ENCODE data around the gene RHOH.

The RHOH gene

DNA sequence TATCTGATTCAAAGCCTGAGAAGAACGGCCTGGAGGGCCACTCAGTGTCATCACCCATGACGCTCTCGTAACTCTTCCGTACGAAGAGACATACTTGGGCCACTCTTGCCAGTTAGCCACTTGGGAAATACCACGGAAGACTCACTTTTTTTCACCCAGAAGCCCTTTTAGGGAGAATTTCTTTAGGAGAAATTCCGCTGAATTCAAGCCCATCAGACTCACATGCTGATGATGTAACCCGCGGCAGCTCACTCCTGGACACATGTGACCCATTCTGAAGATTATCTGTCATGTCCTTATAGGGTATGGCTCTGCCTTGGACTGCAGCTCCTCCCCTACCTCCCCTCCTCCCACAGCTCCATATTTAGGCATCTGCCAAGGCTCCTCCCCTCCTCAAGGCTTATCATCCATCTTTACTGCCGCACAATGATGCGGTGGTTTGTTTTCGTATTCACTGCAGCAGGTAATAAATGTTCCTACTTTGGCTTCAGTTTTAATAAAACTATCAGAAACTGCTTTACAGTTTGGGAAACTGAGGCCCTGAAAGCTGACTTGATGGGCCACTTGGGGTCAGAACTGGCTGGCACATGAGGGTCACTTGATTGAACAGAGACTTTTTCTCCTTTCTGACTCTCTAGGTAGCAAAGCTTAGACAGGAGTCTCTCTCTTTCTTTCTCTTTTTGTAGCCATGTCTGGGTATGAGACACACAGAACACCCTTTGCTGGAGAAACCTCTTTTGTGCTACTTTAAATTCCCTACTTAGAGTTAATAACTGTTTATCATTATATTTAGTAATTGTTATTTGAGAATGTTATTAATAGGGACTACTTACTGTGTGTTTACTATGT, 42.1 kb downstream of the RHOH start:
- no peak for DNase-seq

DNA sequence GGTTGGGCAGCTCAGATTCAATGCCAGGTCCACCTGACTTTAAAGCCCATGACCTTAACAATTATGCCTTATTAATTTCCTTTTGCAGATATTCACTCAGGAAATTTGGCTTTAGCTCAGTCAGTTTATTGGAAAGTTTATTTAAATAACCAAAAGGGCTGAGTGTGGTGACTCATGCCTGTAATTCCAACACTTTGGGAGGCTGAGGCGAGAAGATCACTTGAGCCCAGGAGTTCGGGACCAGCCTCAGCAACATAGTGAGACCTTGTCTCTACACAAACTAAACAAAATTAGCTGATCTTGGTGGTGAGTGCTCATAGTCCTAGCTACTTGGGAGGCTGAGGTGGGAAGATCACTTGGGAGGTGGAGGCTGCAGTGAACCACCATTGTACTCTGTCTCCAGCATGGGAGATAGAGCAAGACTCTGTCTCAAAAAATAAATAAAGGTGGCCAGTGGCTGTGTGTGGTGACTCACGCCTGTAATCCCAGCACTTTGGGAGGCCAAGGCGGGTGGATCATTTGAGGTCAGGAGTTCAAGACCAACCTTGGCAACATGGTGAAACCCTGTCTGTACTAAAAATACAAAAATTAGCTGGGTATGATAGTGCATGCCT, 43.3 kb downstream of the RHOH start:
- no peak for DNase-seq

DNA sequence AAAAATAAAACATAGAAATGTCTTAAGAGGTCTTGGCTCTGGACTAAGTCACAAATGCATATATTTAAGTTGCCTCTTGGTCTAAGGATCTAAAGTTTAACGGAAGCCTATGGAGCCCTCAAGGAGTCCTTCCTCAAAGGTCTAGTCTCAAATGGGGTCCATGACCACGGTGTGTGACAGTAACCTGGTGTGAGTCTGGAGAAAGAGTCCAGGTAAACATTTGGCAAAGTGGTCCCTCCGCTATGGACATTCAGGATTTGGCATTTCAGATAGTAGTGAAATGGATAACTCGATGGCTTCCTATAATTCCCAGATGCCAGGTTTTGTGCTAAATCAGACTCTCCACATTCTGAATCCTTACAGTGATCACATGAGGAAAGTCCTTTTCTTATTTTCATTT, 44.2 kb downstream of the RHOH start:
- no peak for DNase-seq

DNA sequence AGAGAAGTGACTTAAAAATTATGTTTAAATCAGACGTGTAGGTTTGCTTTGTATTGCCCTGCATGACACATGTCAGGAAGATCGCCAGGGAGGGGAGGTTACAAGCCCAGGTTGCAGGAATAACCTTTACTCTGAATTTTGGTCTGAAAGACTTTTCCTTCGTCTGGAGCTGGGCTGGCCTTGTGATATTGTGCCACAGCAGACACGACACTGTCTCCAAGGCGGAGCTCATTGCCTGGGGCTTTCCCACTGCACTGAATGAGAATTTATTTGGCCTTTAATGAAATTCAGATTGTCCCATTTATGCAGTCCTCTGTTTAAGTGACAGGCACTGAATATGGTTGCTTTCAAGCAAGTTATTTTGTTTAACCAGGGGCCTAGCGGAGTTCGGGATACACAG, 45.1 kb downstream of the RHOH start:
- DNase-seq: no peak

DNA sequence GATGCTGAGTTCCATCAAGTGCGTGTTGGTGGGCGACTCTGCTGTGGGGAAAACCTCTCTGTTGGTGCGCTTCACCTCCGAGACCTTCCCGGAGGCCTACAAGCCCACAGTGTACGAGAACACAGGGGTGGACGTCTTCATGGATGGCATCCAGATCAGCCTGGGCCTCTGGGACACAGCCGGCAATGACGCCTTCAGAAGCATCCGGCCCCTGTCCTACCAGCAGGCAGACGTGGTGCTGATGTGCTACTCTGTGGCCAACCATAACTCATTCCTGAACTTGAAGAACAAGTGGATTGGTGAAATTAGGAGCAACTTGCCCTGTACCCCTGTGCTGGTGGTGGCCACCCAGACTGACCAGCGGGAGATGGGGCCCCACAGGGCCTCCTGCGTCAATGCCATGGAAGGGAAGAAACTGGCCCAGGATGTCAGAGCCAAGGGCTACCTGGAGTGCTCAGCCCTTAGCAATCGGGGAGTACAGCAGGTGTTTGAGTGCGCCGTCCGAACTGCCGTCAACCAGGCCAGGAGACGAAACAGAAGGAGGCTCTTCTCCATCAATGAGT, 46.6 kb downstream of the RHOH start:
- no peak for DNase-seq

DNA sequence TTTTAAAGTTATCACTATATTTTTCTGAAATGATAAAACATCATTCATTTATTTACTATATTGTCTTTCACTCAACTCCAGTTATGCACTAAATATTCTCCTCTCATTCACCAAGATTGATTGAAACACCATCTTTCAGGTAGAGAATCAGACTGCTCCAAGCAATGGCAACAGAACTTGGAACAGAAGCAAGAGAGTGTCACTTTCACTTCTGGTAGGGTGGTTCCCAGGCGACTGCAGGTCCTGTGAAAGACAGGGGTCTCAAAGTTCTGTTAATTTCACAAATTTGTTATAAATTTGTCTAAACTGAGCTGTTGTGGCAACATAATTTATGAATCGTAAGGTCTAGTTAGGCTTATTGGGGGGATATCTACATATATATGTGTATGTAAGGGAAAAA, 47.8 kb downstream of the RHOH start:
- DNase-seq: no peak

DNA sequence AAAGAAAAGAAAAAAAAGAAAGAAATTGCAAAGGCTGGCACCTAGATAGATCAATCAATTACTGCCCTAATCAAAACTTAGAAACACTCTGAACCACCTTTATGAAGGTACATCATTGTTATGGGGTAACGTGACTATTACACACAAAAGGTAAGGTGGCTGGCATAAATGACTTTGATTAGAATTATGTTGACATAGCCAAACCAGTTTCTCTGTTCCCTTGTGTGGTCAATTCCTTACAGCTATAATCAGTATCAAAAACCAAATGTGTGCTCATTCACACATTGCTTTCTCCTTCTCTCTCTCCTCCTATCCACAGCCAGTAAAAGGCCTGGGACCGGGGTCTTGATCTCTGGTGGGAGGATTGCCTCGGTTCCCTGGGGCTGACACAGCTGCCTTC, 48.7 kb downstream of the RHOH start:
- no peak for DNase-seq

DNA sequence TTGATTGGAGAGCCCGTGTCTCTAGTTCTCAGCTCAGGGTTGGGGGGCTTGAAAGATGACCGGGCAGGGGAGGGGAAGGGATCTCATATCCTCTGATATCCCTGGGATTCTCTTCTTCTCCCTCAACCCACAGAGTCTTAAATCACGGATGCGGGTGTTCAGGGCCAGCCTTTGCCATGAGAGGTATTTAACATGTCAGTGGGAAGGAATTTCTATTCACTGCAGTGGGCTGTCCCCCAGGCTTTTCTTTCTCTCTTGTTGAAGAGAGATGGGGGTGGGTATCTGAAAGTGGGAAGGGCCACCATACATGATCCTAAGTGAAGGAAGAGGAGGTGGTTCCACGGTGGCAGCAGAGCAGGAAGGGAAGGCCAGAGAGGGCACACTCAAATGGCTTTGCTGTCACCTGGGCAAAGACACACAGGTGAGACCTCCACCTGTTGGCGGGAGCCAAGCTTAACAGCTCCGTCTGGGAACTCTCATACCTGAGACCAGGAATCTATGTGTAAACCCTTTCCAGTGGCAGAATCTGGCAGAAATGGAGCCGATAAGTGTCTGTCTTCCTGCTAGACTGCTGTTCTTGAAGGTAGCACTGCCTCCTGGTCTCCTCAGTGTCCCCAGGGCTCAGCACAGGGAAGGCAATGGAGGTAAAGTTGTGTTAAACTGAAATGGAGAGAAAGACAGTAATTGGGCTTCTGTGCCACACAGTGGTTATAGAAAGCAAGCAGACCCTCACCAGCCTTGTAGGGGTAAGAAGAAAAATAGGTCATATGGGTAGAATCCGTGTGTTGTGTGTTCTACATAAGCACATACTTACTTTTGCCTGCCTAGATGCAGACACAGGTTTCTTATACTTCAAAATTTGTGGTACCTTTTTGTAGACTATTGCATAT, 49.4 kb downstream of the RHOH start:
- no peak for DNase-seq

DNA sequence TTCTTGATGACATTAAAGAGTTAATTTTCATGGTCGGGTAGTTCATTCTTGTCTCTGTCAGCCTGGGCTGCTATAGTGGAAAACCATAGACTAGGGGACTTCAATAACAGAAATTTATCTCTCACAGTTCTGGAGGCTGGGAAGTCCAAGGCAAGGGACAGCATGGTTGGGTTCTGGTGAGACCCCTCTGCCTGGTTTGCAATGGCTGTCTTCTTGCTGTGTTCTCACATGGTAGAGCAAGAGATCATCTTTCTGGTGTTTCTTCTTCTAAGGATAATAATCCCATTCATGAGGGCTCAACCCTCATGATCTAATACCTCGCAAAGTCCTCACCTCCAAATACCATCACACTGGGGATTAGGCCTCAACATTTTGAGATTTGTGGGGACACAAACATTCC, 50.1 kb downstream of the RHOH start:
- DNase-seq: no peak

DNA sequence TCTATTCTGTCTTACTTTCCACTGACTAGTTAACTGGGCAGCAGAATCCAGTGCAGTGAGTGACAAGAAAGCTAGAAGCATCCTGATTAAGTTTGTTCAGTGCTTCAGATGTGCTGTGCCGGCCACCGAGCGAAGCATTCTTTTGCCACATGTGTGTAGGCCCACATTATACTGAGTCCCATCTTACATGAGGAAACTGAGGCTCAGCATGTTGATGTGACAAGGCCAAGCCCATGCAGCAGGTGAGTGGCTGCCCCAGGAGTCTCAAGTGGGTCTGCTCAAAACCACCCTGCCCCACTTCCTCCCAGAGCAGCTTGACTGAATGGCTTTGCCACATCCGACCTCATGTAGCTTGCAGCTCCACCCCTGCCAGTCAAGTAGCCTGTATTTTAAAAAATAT, 50.5 kb downstream of the RHOH start:
- DNase-seq: no peak

DNA sequence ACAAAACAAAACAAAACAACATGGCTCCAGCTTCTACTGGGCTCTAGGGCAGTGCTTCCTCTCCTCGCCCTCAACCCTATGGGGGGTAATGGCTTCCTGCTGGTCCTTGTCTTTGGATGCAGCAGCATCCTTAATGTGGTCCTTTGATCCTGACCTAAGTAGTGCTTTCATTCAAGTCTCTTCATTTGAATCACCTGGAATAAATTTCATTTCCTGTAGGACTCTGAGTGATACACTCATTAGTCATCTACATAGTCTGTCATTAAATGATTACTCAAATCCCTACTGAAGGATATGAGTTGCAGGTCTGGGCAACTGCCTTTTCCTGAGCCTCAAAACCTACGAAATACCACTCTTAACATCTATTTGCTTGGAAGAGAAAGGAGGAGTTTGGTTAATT, 54.5 kb downstream of the RHOH start:
- no peak for DNase-seq

DNA sequence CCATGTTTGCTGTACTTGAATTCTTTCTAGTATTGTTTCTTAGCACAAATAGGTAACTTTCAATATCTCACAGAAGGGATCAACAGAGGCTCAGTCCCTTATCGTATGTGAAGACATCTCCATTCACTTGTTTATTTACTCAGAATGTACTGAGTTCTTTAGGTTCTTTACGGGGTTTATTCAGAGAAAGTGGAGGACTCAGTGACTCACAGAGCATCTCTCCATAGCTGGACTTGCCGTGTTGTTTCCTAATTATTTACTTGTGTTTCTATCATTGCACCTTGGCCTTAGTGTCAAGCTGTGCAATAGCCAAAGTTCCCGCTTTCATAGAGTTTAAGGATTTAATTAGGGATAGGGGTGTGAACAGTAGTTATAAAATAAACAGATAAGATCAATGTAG, 57.1 kb downstream of the RHOH start:
- DNase-seq: no peak

DNA sequence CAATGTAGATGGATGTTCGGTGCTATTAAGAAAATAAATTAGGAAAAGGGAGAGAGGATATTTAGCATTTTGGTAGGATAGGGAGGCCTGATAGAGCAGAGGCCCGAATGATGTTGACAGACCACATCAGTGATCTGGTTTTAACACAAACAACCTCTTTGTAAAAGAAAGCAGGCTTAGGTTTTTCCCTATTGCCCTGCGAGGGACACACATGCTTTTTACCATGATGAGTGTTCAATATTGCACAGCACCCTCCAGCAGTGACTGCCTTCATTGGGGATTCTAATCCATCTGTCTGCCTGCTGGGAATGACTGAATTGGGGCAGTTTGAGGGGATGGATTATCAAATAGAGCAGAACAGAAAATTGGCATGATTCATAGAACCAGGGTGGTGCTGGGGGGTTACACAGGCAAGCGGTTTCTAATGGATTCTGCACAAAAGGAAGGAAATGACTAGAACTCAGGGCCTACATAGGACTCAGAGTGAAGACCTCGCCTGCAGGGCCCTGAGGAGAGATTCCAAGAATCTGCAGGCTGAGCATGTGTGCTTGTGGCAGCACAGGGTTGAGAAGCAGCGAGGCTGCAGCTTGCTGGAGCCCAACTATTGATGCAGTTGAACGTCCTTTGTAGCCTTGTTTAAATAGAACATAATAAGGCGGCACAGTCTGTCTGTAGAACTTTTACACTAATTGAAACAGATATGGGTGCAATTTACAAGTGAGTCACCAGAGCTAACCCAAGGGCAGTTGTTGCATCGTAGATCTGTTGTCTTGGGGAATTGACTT, 58.0 kb downstream of the RHOH start:
- peak in 1 of 2 experiments; percentile 22 for DNase-seq

DNA sequence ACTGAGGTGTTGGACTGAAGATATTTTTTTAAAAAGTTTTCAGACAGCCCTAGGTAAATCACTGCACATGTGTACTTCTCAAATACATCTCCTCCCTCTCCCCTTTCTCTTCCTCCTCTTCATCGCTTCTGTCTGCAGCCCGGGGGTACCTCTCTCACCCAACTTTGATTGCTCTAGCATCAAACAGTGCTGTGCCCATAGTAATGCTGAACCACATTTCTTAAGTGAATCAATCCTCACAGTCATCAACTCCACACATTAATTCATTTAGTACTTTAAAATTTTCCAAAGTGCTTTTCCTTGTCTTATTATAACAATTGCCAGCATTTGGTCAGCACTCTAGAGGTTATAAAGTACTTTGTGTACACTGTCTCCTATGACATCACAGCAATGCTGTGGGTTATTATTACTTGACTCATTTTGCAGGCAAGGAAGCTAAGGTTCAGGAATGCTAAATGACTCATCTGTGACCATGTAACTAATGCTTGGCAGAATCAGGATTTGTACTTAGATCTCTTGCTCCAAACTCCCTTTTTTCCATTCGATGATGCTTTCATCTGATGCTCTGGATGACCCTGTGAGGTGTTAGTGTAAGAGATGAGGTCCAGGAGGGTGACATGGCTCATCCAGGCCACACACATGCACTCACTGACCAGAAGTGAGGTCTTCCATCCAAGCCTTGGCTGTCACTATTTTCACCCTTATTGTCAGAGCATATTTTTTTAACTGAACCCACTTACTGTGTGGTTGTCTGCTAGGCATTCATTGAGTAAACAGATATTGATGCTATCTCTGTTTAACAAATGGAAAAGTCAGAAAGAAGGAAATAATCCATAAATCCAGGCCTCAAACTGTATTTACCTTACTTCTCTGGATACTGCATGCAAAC, 58.8 kb downstream of the RHOH start:
- no peak for DNase-seq

DNA sequence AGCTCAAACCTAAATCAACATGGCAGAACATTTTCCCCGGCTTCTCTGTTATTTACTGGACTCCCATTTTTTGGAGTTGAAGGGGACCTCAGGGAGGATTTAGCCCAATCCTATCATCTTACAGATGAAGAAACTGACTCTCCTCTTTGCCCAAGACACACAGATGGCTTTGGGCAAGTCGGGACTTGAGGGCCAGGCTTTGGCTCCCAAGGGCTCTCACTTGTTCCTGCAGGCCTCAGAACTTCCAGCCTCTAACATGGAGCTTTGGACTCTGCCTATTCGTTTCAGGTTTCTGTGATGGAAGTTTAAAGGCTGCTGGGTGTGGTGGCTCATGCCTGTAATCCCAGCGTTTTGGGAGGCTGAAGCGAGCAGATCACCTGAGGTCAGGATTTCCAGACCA, 59.5 kb downstream of the RHOH start:
- DNase-seq: peak; percentile 32 to 70

DNA sequence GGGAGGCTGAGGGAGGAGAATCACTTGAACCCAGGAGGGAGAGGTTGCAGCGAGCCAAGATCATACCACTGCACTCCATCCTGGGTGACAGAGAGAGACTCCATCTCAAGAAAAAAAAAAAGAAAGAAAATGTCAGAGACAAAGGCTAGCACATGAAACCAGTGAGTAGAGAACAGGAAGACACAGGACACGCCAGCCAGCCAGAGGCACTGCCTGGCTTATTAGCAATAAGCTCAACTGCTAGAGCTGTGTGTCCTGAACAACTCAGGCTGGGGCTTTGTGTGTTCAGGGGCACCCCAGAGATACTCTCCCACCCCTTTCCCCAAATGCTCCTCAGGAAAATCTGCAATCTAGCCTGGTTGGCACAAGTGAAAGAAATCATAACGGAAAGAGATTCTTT, 60.0 kb downstream of the RHOH start:
- no peak for DNase-seq

DNA sequence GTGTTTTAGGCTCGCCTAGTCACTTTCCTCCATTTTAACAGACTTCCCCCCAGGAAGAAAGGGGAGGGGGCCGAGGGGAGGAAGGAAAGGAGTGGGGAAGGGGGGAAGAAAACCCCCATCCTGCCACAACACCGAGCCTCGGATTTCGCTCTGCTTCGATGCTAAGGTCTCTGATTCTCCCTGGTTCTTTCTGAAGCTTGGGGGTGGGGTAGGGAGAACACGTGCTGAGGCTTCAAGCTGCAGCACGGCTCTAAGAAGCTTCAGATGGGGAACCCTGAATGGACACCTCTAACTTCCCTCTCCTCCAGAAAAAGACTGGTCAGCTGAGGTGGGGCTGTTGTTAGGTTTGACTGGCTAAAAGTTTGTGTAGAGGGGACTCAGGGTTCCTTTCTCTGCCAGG, 61.8 kb downstream of the RHOH start:
- no peak for DNase-seq

DNA sequence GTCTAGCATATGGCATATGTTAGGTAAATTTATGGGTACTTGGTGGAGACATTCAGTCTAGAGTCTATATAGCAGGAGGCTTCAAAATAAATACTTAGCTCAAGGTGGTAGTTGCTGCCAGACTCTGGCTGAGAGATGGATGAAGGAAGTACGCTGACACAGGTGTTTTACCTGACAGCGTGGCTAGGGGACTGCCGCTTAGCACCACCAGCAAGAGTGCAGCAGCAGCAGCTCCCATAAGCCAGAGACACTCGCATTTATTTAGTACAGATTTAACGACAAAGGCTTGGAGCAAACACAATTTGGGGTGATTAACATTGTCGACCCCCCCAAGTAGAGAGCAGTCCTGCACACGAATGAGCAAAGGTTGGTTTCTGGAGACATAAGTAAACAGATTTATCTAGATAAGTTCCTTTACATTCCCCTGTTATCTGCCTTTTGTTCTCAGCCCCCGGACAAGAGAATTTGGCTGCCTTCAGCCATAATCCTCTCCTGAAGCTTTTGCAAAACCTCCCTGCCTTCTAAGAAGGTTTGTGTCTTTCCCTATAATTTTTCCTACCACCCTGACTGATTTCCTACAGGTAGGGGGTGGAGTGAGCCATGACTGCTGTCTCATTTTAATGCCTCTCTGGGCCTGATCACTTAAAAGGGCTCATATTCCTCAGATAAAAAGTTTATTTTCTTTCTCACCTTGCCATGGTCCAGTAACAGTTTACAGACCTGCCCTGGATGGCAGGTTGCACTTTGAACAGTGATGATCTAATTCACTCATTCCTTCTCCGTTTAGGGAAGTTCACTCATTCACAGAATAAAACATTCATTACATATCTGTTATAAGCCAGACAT, 64.6 kb downstream of the RHOH start:
- DNase-seq: no peak

DNA sequence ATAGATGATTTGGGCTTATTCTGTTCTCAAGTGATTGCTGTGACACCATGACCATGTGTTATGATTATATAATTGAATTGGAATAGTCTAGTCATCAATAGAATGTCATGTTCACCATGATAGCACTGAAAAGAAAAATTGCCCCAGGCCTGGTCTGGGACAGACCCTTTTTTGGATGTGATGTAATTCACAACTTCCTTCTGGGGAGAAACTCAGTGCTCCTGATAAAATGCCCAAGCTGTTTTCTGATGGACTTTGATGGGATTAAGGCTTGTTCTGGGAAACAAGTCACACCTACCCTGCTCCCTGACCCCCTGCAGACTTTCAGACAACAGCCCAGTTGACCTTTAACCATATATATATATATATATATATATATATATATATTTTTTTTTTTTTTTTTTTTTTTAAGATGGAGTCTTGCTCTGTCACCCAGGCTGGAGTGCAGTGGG, 65.3 kb downstream of the RHOH start:
- DNase-seq: no peak

DNA sequence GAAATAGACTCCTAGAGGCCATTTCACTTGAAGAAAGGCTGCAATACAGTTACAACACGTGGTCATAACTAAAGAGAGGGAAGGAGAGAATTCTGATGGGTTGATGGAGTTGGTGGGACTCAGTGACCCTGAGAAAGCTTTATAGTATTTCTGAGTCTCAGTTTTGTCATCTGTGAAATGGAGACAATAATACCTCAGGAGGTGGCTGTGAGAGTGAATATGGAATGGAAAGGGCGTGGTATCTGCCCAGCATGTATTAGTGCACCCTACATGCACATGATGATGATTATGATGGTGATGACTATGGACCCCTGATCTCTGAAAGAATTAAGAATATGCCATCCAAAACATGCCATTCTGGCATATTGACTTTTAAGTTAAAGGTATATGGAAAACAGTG, 66.0 kb downstream of the RHOH start:
- no peak for DNase-seq
